HL-60/S4 (cell line): ENCODE data around the gene RBFOX1.

Experiments used
- in situ Hi-C: fragments of 300-500 bp; cut with MboI; formaldehyde crosslinking; loops from 2 replicates; pipeline ENCODE4 v1.14.3; 2022; ENCODE audit warnings: low sequenced_read_pairs

Gene RBFOX1

DNA sequence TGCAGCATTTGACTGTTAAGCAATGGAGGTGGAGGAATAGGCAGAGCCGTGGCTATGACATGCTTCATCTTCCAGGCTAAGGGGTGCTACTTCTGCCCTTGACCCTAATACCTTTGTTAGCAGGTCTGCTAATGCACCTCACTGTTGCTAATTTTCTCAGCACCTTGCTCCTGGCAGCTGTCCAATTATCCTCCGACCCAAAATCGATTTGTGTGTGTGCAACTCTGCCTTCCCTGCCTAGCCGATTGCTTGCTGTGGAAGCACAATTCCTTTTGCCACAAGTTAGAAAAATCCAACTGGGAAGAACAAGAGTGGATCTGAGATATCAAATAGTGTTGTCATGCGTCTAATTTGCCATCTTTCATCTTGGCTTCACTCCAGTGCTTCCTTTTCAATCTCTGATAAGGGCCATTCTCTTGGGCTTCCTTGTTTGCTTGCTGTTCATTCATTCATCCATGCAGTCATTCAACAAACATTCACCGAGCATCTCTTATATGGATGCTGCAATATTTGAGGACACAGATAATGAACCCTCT, 422.8 kb downstream of the RBFOX1 start:
- in situ Hi-C loops: no loop called here
